H1 (cell line): ENCODE measurements around the gene DNAJB11. TPM values are rescaled to one million over a fixed set of nuclear protein-coding genes. Genes with fewer than 3 reads are reported as not detected.
A peak's percentile ranks its signal among the peaks of the same experiment; 100 is the strongest.

ENCODE experiments used
- CTCF ChIA-PET: fragments of 300-600 bp; sonication (Branson Sonifier 250); formaldehyde crosslinking; loops from one replicate; lab custom pipeline; 2021; ENCODE audit not compliant: partially characterized antibody; lab: Charles Lee
- POLR2A ChIA-PET: fragments of 300-600 bp; sonication (Branson Sonifier 250); formaldehyde crosslinking; loops from one replicate; lab custom pipeline; 2021; ENCODE audit warnings: inconsistent platforms; ENCODE audit not compliant: partially characterized antibody; lab: Charles Lee
- DNase-seq, 2 experiments: peaks; one replicate each; pipeline versions ENCODE4 v3.0.0 to v3.0.0-alpha.2; 2010 to 2022; ENCODE audit warnings: low spot score in 2 of 2, low read depth in 1 of 2, mixed read lengths in 1 of 2
- FAIRE-seq: peaks from 2 replicates; lab custom pipeline; 2011; peaks lifted over from hg19 to GRCh38; lab: Jason Lieb, UNC
- H2AFZ ChIP-seq: 2 replicates; pipeline ENCODE4 v1.8.1; 2012; ENCODE audit warnings: low read length, inconsistent platforms
- H2AK5ac ChIP-seq: 2 replicates; pipeline ENCODE4 v1.6.1; 2013; ENCODE audit warnings: low read depth, low read length
- H2BK120ac ChIP-seq: replicated peaks from 2 replicates; pipeline ENCODE3; 2013; ENCODE audit warnings: low read depth, low read length, inconsistent platforms
- H2BK12ac ChIP-seq: 2 replicates; pipeline ENCODE4 v1.6.1; 2013; ENCODE audit warnings: low read depth, low read length
- H2BK15ac ChIP-seq: 2 replicates; pipeline ENCODE4 v1.6.1; 2013; ENCODE audit warnings: low read length
- H2BK20ac ChIP-seq: 2 replicates; pipeline ENCODE4 v1.6.1; 2013; ENCODE audit warnings: low read length
- H2BK5ac ChIP-seq: 2 replicates; pipeline ENCODE4 v1.6.1; 2013; ENCODE audit warnings: low read depth, low read length
- H3K14ac ChIP-seq: 2 replicates; pipeline ENCODE4 v1.6.1; 2013; ENCODE audit warnings: inconsistent platforms; ENCODE audit not compliant: insufficient read length
- H3K18ac ChIP-seq: 2 replicates; pipeline ENCODE4 v1.6.1; 2013; ENCODE audit warnings: low read length; ENCODE audit errors: extremely low read depth
- H3K23ac ChIP-seq: 2 replicates; pipeline ENCODE4 v1.6.1; 2013; ENCODE audit warnings: inconsistent platforms; ENCODE audit not compliant: insufficient read length
- H3K23me2 ChIP-seq: 2 replicates; pipeline ENCODE4 v1.6.1; 2013; ENCODE audit warnings: low read depth, low read length
- H3K27ac ChIP-seq: 2 replicates; pipeline ENCODE4 v1.6.1; 2011; ENCODE audit warnings: low read depth, low read length, inconsistent platforms
- H3K27me3 ChIP-seq, 4 experiments: replicated peaks in 1 of 4; 1 replicate in 1 of 4; 2 replicates in 3 of 4; pipeline versions ENCODE4 v1.6.1 to v1.8.1; 2011 to 2013; ENCODE audit warnings: low read length in 3 of 4, mild to moderate bottlenecking in 3 of 4, inconsistent platforms in 2 of 4, mixed read lengths in 2 of 4, moderate library complexity in 1 of 4; ENCODE audit not compliant: control insufficient read depth in 3 of 4, insufficient read depth in 3 of 4; ENCODE audit errors: extremely low read depth in 1 of 4
- H3K36me3 ChIP-seq, 4 experiments: 2 replicates each; pipeline versions ENCODE4 v1.6.1 to v1.8.1; 2011 to 2013; ENCODE audit warnings: mild to moderate bottlenecking in 4 of 4, low read length in 3 of 4, moderate library complexity in 2 of 4, control low read depth in 1 of 4, inconsistent platforms in 1 of 4; ENCODE audit not compliant: insufficient read depth in 4 of 4, control insufficient read depth in 2 of 4
- H3K4ac ChIP-seq: replicated peaks from 2 replicates; pipeline ENCODE3; 2013; ENCODE audit warnings: low read length, low read depth, mixed read lengths, inconsistent platforms; ENCODE audit not compliant: insufficient read length
- H3K4me1 ChIP-seq, 4 experiments: replicated peaks in 1 of 4; 1 replicate in 1 of 4; 2 replicates in 3 of 4; pipeline versions ENCODE4 v1.6.1 to v1.8.1; 2011 to 2013; ENCODE audit warnings: low read length in 3 of 4, inconsistent platforms in 2 of 4, mixed read lengths in 1 of 4; ENCODE audit not compliant: insufficient read depth in 4 of 4, control insufficient read depth in 3 of 4
- H3K4me2 ChIP-seq, 2 experiments: 2 replicates each; pipeline versions ENCODE4 v1.6.1 to v1.8.1; 2011 to 2013; ENCODE audit warnings: low read depth in 2 of 2, low read length in 2 of 2, control low read depth in 1 of 2, inconsistent platforms in 1 of 2, mild to moderate bottlenecking in 1 of 2; ENCODE audit not compliant: insufficient read depth in 1 of 2
- H3K4me3 ChIP-seq, 4 experiments: fragments of 200-600, 300-600 bp in 1 of 4; sonication (generic), shearing (Covaris generic), sonication (Bioruptor Twin) in 1 of 4; 2 replicates each; pipeline versions ENCODE4 v1.5.1 to v1.8.1; 2011 to 2016; ENCODE audit warnings: low read length in 4 of 4, low read depth in 3 of 4, control low read depth in 2 of 4, inconsistent platforms in 2 of 4, mild to moderate bottlenecking in 2 of 4, mixed read lengths in 1 of 4, moderate library complexity in 1 of 4; ENCODE audit not compliant: insufficient read depth in 2 of 4; ENCODE audit errors: extremely low read depth in 1 of 4
- H3K56ac ChIP-seq: replicated peaks from 2 replicates; pipeline ENCODE3; 2013; ENCODE audit warnings: low read depth, mild to moderate bottlenecking, mixed read lengths, low read length, inconsistent platforms; ENCODE audit not compliant: insufficient read length
- H3K79me1 ChIP-seq: 2 replicates; pipeline ENCODE4 v1.6.1; 2013; ENCODE audit warnings: low read depth, low read length, control low read depth
- H3K79me2 ChIP-seq, 2 experiments: 2 replicates each; pipeline versions ENCODE4 v1.6.1 to v1.8.1; 2012 to 2013; ENCODE audit warnings: low read length in 2 of 2, mild to moderate bottlenecking in 2 of 2, inconsistent platforms in 1 of 2; ENCODE audit not compliant: insufficient read depth in 2 of 2, control insufficient read depth in 1 of 2
- H3K9ac ChIP-seq, 4 experiments: replicated peaks in 1 of 4; 1 replicate in 1 of 4; 2 replicates in 3 of 4; pipeline versions ENCODE4 v1.6.1 to v1.8.1; 2011 to 2013; ENCODE audit warnings: low read depth in 3 of 4, low read length in 3 of 4, control low read depth in 2 of 4, mild to moderate bottlenecking in 2 of 4, moderate library complexity in 2 of 4, inconsistent platforms in 1 of 4; ENCODE audit errors: extremely low read depth in 1 of 4
- H3K9me3 ChIP-seq, 2 experiments: 2 replicates each; pipeline versions ENCODE4 v1.6.1 to v1.8.1; 2012 to 2013; ENCODE audit warnings: mild to moderate bottlenecking in 2 of 2, moderate library complexity in 2 of 2, control low read depth in 1 of 2, inconsistent platforms in 1 of 2, low read depth in 1 of 2, low read length in 1 of 2, mixed read lengths in 1 of 2; ENCODE audit not compliant: insufficient read depth in 2 of 2
- H4K20me1 ChIP-seq, 2 experiments: replicated peaks in 1 of 2; 2 replicates each; pipeline versions ENCODE3 to v1.8.1; 2011 to 2013; ENCODE audit warnings: inconsistent platforms in 2 of 2, low read length in 2 of 2, mild to moderate bottlenecking in 1 of 2; ENCODE audit not compliant: insufficient read depth in 2 of 2, control insufficient read depth in 1 of 2
- H4K5ac ChIP-seq: 2 replicates; pipeline ENCODE4 v1.6.1; 2013; ENCODE audit warnings: low read length, low read depth, mixed read lengths, inconsistent platforms; ENCODE audit not compliant: insufficient read length
- H4K8ac ChIP-seq: 2 replicates; pipeline ENCODE4 v1.8.0; 2013; ENCODE audit warnings: mild to moderate bottlenecking, moderate library complexity, low read length, inconsistent platforms; ENCODE audit not compliant: insufficient read depth; ENCODE audit errors: extremely low read depth
- H4K91ac ChIP-seq: replicated peaks from 2 replicates; pipeline ENCODE3; 2013; ENCODE audit warnings: low read length, mixed read lengths, inconsistent platforms; ENCODE audit not compliant: insufficient read length
- POLR2A ChIP-seq, 2 experiments: IDR thresholded peaks; 1 replicate in 1 of 2; 2 replicates in 1 of 2; pipeline ENCODE4 v1.6.1; 2011; ENCODE audit warnings: low read depth in 2 of 2, low read length in 2 of 2, mild to moderate bottlenecking in 2 of 2; ENCODE audit errors: control extremely low read depth in 1 of 2
- POU5F1 ChIP-seq: IDR thresholded peaks from 2 replicates; pipeline ENCODE4 v1.6.1; 2011; ENCODE audit warnings: low read depth, mild to moderate bottlenecking, low read length, moderate library complexity
- RAD21 ChIP-seq, 2 experiments: IDR thresholded peaks in 1 of 2; conservative IDR thresholded peaks in 1 of 2; 2 replicates each; pipeline ENCODE4 v1.6.1; 2011; ENCODE audit warnings: low read depth in 2 of 2, low read length in 2 of 2, improper control_type of control experiment in 1 of 2, inconsistent platforms in 1 of 2, mild to moderate bottlenecking in 1 of 2, moderate library complexity in 1 of 2
- RXRA ChIP-seq: IDR thresholded peaks from 2 replicates; pipeline ENCODE4 v1.6.1; 2011; ENCODE audit warnings: low read depth, mild to moderate bottlenecking, low read length, moderate library complexity; ENCODE audit not compliant: insufficient read depth
- SIRT6 ChIP-seq: IDR thresholded peaks from one replicate; pipeline ENCODE4 v1.7.1; 2012; ENCODE audit warnings: low read length, inconsistent platforms
- SRF ChIP-seq: IDR thresholded peaks from 2 replicates; pipeline ENCODE4 v1.6.1; 2011; ENCODE audit warnings: mild to moderate bottlenecking, low read depth, low read length, moderate library complexity
- WGBS, 2 experiments: shearing (Covaris generic) in 1 of 2; methylation state at CpG; one replicate each; pipeline versions ENCODE4 v1.1.6 to v1.1.7; 2013 to 2015; ENCODE audit warnings: low lambda C conversion rate in 2 of 2, mixed read lengths in 2 of 2, inconsistent platforms in 1 of 2, low coverage in 1 of 2, missing lambda C conversion rate in 1 of 2; ENCODE audit not compliant: insufficient replicate concordance in 2 of 2, insufficient coverage in 1 of 2, insufficient read length in 1 of 2; ENCODE audit errors: extremely low coverage in 1 of 2, missing lambda C conversion rate in 1 of 2; 5-methylcytosine and 5-hydroxymethylcytosine counted together
- polyA plus RNA-seq, 7 experiments: library from polyadenylated mRNA; depleted of rRNA in 3 of 7; stranded (reverse) in 5 of 7; unstranded in 2 of 7; fragments of >200 nt in 5 of 7; fragments of 200-250 nt in 2 of 7; gene quantifications; 1 replicate in 5 of 7; 2 replicates in 1 of 7; 4 replicates in 1 of 7; pipeline versions ENCODE4 v1.2.1 to v1.2.3, GENCODE V29; 2011 to 2013; ENCODE audit warnings: missing spikeins in 2 of 7, mixed read lengths in 2 of 7
- total RNA-seq: library from RNA; stranded (reverse); fragmentation: NEBNext Ultra II Directional; extraction: Animal tissue kit (Norgen Biotek cat#: 25700); gene quantifications from 2 replicates; pipeline ENCODE4 v1.2.1, GENCODE V29; 2021

The DNAJB11 gene
- total and polyA plus RNA-seq, 2 of the 8 experiments (the other 6 are each of a cell fraction or from before 2014, with no cell fraction given), result 14.6 to 63.9 TPM

DNA sequence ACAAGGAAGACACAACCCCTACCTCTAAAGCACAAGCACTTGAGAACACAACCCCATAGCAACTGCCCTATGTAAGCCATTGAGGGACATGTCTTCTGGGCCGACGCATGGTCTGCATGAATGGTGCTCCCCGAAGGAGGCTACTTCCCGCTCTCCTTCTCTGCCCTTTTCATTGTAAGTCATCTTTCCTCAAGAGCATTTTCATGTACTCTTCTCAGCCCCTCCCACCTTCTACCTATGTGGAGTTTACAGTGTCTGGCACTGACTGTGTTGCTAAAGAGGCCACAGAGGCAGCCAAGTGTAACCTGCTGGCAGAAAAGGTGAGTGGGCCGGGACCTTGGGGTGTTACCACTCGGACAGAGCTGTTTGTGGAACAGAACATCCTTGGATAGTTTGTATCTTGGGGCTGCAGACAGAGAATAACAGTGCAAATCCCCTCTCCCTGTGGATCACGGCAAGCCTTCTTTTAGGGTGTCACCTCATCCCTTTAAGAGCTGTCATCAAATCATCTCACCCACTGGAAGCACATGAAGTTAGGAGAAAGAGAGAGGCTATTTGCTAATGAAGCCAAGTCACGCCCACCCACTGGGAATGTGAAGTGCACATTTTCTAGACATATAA is 47.9 kb downstream of the DNAJB11 start:
- no peak overlapping the region for H3K56ac ChIP-seq
- H3K23ac ChIP-seq, result no peak overlapping the region
- H3K4me1 ChIP-seq, result peaks cover 0 to 7% (median 6%) of the 10 kb centered on the region in 4 experiments; a peak in 6 of 7 replicates
- 88% methylated on average over 8 of the region's 8 CpGs; no CpG with 5 or more reads in 1 of the 2 experiments for WGBS, 2 experiments
- no peak overlapping the region for H2BK5ac ChIP-seq
- peak overlapping the region; percentile 31; the same call in 1 of the 2 replicates for H2BK15ac ChIP-seq
- no peaks in the 10 kb centered on the region for H4K20me1 ChIP-seq
- no peak for DNase-seq
- H4K91ac ChIP-seq, result no peak overlapping the region
- no peaks in the 10 kb centered on the region for H3K36me3 ChIP-seq
- H2AK5ac ChIP-seq, result no peak overlapping the region
- no peak overlapping the region for H2BK12ac ChIP-seq
- no peaks in the 10 kb centered on the region for H3K9me3 ChIP-seq
- FAIRE-seq, result no peak
- no peak overlapping the region for H3K18ac ChIP-seq
- H4K5ac ChIP-seq, result no peak overlapping the region
- peaks cover 0 to 2% (median 0%) of the 10 kb centered on the region in 4 experiments; a peak in 1 of 7 replicates for H3K27me3 ChIP-seq
- no peaks in the 10 kb centered on the region for H3K79me1 ChIP-seq
- no peak overlapping the region for H3K14ac ChIP-seq
- POLR2A ChIA-PET, result no interaction called here
- no peak overlapping the region for H2BK120ac ChIP-seq
- no peaks in the 10 kb centered on the region for H3K79me2 ChIP-seq
- TF ChIP-seq POLR2A (IDR thresholded peaks at IDR 0.05; ENCODE audit: control extremely low read depth in 1 of 2, low read depth in 2 of 2, low read length in 2 of 2) (no peak), POU5F1 (no peak), SIRT6 (no peak), RXRA (no peak), SRF (no peak), RAD21 (IDR thresholded peaks at IDR 0.05 in 1 of 2, conservative IDR thresholded peaks at IDR 0.05 in 1 of 2; ENCODE audit: low read depth in 2 of 2, low read length in 2 of 2) (no peak)
- H3K4me2 ChIP-seq, result no peak overlapping the region
- peak overlapping the region; percentile 64; the same call in 1 of the 2 replicates for H2BK20ac ChIP-seq
- H3K9ac ChIP-seq, result no peak overlapping the region
- CTCF ChIA-PET, result interaction anchor here (0.6 to 12.9 kb wide), 12 partner anchors 14 to 510 kb away, joined by 3 to 333 read pairs (median 7); no protein-coding TSS in a partner anchor
- no peak overlapping the region for H3K27ac ChIP-seq
- no peak overlapping the region for H3K4ac ChIP-seq
- H4K8ac ChIP-seq, result no peak overlapping the region
- no peaks in the 10 kb centered on the region for H3K23me2 ChIP-seq
- H3K4me3 ChIP-seq, result no peak overlapping the region
- no peak overlapping the region for H2AFZ ChIP-seq
